Liver (tissue), 9 donors: Measurements from ENCODE around the gene CABYR. TPM values are rescaled to one million over a fixed set of nuclear protein-coding genes. Genes with fewer than 3 reads are reported as not detected.

Experiments used
- DNase-seq: peaks from one replicate; pipeline ENCODE4 v3.0.0-alpha.2; 2017; ENCODE audit warnings: low spot score
- H3K27ac ChIP-seq, 2 donors: one replicate each; pipeline ENCODE4 v1.7.0; 2013; ENCODE audit warnings: inconsistent platforms in 2 of 2, low read length in 2 of 2, control low read depth in 1 of 2, low read depth in 1 of 2, mild to moderate bottlenecking in 1 of 2
- H3K27me3 ChIP-seq, 4 donors: one replicate each; pipeline versions ENCODE4 v1.6.1 to v1.7.0; 2013; ENCODE audit warnings: low read length in 3 of 4, inconsistent platforms in 1 of 4, mild to moderate bottlenecking in 1 of 4, moderate library complexity in 1 of 4; ENCODE audit not compliant: control insufficient read depth in 4 of 4, insufficient read depth in 4 of 4
- H3K36me3 ChIP-seq, 4 donors: one replicate each; pipeline versions ENCODE4 v1.6.1 to v1.7.0; 2013; ENCODE audit warnings: low read length in 3 of 4, mild to moderate bottlenecking in 3 of 4, low read depth in 1 of 4, moderate library complexity in 1 of 4; ENCODE audit not compliant: control insufficient read depth in 4 of 4, insufficient read depth in 3 of 4
- H3K4me1 ChIP-seq, 4 donors: one replicate each; pipeline versions ENCODE4 v1.6.1 to v1.7.0; 2013; ENCODE audit warnings: low read length in 3 of 4, mild to moderate bottlenecking in 3 of 4, moderate library complexity in 1 of 4; ENCODE audit not compliant: control insufficient read depth in 4 of 4, insufficient read depth in 4 of 4
- H3K4me3 ChIP-seq, 3 donors: one replicate each; pipeline versions ENCODE4 v1.6.1 to v1.7.0; 2013; ENCODE audit warnings: low read length in 3 of 3, control low read depth in 1 of 3, low read depth in 1 of 3, mild to moderate bottlenecking in 1 of 3
- H3K9ac ChIP-seq, 2 donors: one replicate each; pipeline ENCODE4 v1.7.0; 2013; ENCODE audit warnings: low read length in 2 of 2, mild to moderate bottlenecking in 2 of 2, moderate library complexity in 2 of 2, control low read depth in 1 of 2, low read depth in 1 of 2
- H3K9me3 ChIP-seq, 4 donors: one replicate each; pipeline versions ENCODE4 v1.6.1 to v1.7.0; 2013; ENCODE audit warnings: low read length in 3 of 4; ENCODE audit not compliant: control insufficient read depth in 4 of 4
- FOXA1 ChIP-seq: IDR thresholded peaks from 2 replicates; pipeline ENCODE4 v1.6.1; 2016; ENCODE audit warnings: antibody characterized with exemption
- GABPA ChIP-seq, 2 donors: IDR thresholded peaks in 1 of 2; conservative IDR thresholded peaks in 1 of 2; 2 replicates each; pipeline ENCODE4 v1.6.1; 2016; ENCODE audit warnings: antibody characterized with exemption in 2 of 2, mild to moderate bottlenecking in 1 of 2, moderate library complexity in 1 of 2
- HNF4A ChIP-seq, 2 donors: conservative IDR thresholded peaks; 2 replicates each; pipeline ENCODE4 v1.6.1; 2016; ENCODE audit warnings: antibody characterized with exemption in 2 of 2, mild to moderate bottlenecking in 2 of 2
- JUND ChIP-seq, 2 donors: IDR thresholded peaks; 2 replicates each; pipeline ENCODE4 v1.6.1; 2016; ENCODE audit warnings: antibody characterized with exemption in 2 of 2
- NR2F2 ChIP-seq: IDR thresholded peaks from 2 replicates; pipeline ENCODE4 v1.6.1; 2016; ENCODE audit warnings: antibody characterized with exemption
- RAD21 ChIP-seq, 2 donors: IDR thresholded peaks; 2 replicates each; pipeline ENCODE4 v1.6.1; 2016; ENCODE audit warnings: antibody characterized with exemption in 2 of 2, mild to moderate bottlenecking in 2 of 2
- RXRA ChIP-seq, 2 donors: IDR thresholded peaks; 2 replicates each; pipeline ENCODE4 v1.6.1; 2017 to 2018; ENCODE audit warnings: antibody characterized with exemption in 2 of 2, mild to moderate bottlenecking in 1 of 2
- SP1 ChIP-seq: IDR thresholded peaks from 2 replicates; pipeline ENCODE4 v1.6.1; 2018; ENCODE audit warnings: antibody characterized with exemption, mild to moderate bottlenecking
- WGBS: extraction: QIAGEN DNeasy Blood & Tissue Kit; methylation state at CpG from one replicate; pipeline ENCODE4 v1.1.7; 2013; 5-methylcytosine and 5-hydroxymethylcytosine counted together
- polyA plus RNA-seq, 2 donors: library from polyadenylated mRNA; stranded (reverse) in 1 of 2; unstranded in 1 of 2; fragments of 200-250 nt in 1 of 2; fragments of >200 nt in 1 of 2; fragmentation: Nextera tagmentation in 1 of 2; extraction: Ambion mirVana in 1 of 2; gene quantifications; one replicate each; pipeline versions ENCODE4 v1.2.1 to v1.2.3, GENCODE V29; 2013 to 2015
- total RNA-seq, 2 donors: library from RNA; depleted of rRNA; stranded (reverse); fragments of >200 nt; gene quantifications; one replicate each; pipeline ENCODE4 v1.2.3, GENCODE V29; 2014
- TF ChIP-seq, protein P1 (sequence below): fragments of 150-350 bp; IDR thresholded peaks from 2 replicates; pipeline ENCODE4 v1.5.1; 2017; ENCODE audit warnings: improper control_type of control experiment, low read depth, low read length; ENCODE audit not compliant: missing input control
- TF ChIP-seq, protein P2 (sequence below): IDR thresholded peaks from 2 replicates; pipeline ENCODE4 v1.6.1; 2016; ENCODE audit warnings: antibody characterized with exemption
- TF ChIP-seq, protein P3 (sequence below): IDR thresholded peaks from 2 replicates; pipeline ENCODE4 v1.6.1; 2016; ENCODE audit warnings: antibody characterized with exemption, mild to moderate bottlenecking
- TF ChIP-seq, protein P4 (sequence below): IDR thresholded peaks from 2 replicates; pipeline ENCODE4 v1.6.1; 2016; ENCODE audit warnings: antibody characterized with exemption
- donor health status: healthy.
- donor health status: healthy.
- donor health status: healthy.
- donor health status: healthy.
- donor health status: healthy.

CABYR gene
- total and polyA plus RNA-seq, 4 donors = 0.19 to 0.67 (median 0.32) TPM

DNA sequence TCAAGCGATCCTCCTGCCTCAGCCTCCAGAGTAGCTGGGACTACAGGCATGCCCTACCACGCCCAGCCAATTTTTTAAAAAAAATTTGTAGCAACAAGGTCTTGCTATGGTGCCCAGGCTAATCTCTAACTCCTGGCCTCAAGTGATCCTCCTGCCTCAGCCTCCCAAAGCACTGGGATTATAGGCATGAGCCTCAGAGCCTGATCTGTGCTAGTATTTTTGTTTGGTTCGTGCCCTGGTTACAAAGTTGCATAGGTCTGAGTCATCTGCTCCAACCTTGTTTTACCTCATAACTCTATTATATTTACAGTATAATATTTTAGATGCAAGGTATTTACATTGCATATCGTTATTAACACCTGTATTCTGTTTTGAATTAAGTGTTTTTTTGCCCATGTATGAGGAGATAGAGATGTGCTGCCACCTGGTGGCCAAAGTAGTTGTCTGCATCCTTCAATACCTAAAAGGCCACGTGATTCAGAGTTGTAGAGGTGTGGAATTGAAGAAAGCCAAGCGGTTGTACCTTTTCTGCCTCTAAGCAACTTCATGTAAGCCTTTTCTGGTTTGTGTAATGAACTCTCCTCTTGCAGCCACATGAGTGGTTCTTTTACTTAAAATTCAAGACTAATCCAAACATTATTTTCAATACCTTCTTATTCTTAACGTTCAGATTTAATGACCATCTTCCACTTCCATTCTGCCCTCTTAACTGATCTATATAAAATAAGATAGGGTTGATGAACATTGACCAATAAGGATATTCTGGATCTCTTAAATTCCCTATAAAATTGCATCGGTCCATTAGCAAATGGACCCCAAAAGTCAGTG, 19.9 kb upstream of the CABYR start:
- no peak overlapping the region for H3K27ac ChIP-seq
- no peak overlapping the region for H3K9ac ChIP-seq
- 60% methylated on average over 8 of the region's 8 CpGs for WGBS
- no peak overlapping the region for H3K4me3 ChIP-seq
- DNase-seq = peak; percentile 73
- TF ChIP-seq, protein P1, sequence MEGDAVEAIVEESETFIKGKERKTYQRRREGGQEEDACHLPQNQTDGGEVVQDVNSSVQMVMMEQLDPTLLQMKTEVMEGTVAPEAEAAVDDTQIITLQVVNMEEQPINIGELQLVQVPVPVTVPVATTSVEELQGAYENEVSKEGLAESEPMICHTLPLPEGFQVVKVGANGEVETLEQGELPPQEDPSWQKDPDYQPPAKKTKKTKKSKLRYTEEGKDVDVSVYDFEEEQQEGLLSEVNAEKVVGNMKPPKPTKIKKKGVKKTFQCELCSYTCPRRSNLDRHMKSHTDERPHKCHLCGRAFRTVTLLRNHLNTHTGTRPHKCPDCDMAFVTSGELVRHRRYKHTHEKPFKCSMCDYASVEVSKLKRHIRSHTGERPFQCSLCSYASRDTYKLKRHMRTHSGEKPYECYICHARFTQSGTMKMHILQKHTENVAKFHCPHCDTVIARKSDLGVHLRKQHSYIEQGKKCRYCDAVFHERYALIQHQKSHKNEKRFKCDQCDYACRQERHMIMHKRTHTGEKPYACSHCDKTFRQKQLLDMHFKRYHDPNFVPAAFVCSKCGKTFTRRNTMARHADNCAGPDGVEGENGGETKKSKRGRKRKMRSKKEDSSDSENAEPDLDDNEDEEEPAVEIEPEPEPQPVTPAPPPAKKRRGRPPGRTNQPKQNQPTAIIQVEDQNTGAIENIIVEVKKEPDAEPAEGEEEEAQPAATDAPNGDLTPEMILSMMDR = peak; percentile 89
- TF ChIP-seq, protein P2, sequence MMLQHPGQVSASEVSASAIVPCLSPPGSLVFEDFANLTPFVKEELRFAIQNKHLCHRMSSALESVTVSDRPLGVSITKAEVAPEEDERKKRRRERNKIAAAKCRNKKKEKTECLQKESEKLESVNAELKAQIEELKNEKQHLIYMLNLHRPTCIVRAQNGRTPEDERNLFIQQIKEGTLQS = no peak
- TF ChIP-seq RAD21 (IDR thresholded peaks at IDR 0.05) = peak; percentile 96 to 97
- peaks cover 3 to 38% (median 32%) of the 10 kb centered on the region in 4 donors for H3K36me3 ChIP-seq
- no peaks in the 10 kb centered on the region for H3K9me3 ChIP-seq
- no peaks in the 10 kb centered on the region for H3K27me3 ChIP-seq
- H3K4me1 ChIP-seq = peaks cover 4 to 48% (median 21%) of the 10 kb centered on the region in 4 donors

DNA sequence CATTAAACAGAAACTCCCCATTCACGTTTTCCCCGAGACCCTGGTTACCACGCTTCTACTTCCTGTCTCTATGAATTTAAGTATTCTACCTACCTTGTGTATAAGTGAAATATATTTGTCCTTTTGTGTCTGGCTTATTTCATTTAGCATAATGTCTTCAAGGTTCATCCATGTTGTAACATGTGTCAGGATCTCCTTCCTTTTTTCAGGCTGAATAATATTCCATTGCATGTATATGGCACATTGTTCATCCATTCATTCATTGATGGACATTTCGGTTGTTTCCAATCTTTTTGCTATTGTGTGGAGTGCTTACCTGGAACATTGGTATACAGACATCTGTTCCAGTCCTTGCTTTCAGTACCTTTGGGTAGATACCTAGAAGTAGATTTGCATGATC, 18.2 kb upstream of the CABYR start:
- H3K27ac ChIP-seq = no peak overlapping the region
- H3K36me3 ChIP-seq = peaks cover 6 to 50% (median 44%) of the 10 kb centered on the region in 4 donors
- H3K9me3 ChIP-seq = no peaks in the 10 kb centered on the region
- H3K4me3 ChIP-seq = no peak overlapping the region
- WGBS = 95% methylated on average over 4 of the region's 4 CpGs
- DNase-seq = no peak
- H3K9ac ChIP-seq = no peak overlapping the region
- H3K4me1 ChIP-seq = peaks cover 4 to 35% (median 20%) of the 10 kb centered on the region in 4 donors
- TF ChIP-seq, protein P3, sequence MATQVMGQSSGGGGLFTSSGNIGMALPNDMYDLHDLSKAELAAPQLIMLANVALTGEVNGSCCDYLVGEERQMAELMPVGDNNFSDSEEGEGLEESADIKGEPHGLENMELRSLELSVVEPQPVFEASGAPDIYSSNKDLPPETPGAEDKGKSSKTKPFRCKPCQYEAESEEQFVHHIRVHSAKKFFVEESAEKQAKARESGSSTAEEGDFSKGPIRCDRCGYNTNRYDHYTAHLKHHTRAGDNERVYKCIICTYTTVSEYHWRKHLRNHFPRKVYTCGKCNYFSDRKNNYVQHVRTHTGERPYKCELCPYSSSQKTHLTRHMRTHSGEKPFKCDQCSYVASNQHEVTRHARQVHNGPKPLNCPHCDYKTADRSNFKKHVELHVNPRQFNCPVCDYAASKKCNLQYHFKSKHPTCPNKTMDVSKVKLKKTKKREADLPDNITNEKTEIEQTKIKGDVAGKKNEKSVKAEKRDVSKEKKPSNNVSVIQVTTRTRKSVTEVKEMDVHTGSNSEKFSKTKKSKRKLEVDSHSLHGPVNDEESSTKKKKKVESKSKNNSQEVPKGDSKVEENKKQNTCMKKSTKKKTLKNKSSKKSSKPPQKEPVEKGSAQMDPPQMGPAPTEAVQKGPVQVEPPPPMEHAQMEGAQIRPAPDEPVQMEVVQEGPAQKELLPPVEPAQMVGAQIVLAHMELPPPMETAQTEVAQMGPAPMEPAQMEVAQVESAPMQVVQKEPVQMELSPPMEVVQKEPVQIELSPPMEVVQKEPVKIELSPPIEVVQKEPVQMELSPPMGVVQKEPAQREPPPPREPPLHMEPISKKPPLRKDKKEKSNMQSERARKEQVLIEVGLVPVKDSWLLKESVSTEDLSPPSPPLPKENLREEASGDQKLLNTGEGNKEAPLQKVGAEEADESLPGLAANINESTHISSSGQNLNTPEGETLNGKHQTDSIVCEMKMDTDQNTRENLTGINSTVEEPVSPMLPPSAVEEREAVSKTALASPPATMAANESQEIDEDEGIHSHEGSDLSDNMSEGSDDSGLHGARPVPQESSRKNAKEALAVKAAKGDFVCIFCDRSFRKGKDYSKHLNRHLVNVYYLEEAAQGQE = no peak
- H3K27me3 ChIP-seq = no peaks in the 10 kb centered on the region

DNA sequence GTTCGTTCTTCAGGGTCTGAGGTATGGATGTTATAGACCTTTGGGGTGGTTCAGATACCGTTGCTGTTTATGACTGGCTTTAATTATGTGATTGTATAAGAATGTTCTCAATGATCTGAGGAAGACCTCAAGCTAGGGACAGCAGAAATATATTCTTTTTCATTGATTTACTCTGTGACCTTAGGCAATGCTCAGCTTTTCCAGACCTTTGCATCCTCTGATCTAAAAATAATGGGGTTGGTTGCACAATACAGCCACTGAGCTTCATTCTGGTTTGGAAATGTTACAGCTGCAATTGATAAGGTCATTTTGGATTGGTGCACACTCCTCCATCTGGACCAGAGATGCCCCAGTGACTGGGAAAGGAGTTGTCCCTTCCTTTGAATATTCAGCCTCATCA, 17.2 kb upstream of the CABYR start:
- no peak overlapping the region for H3K9ac ChIP-seq
- H3K36me3 ChIP-seq = peaks cover 7 to 53% (median 44%) of the 10 kb centered on the region in 4 donors
- no peaks in the 10 kb centered on the region for H3K9me3 ChIP-seq
- no peaks in the 10 kb centered on the region for H3K27me3 ChIP-seq
- 62% methylated on average over 2 of the region's 2 CpGs for WGBS
- no peak overlapping the region for H3K4me3 ChIP-seq
- H3K4me1 ChIP-seq = peaks cover 1 to 27% (median 16%) of the 10 kb centered on the region in 4 donors
- DNase-seq = no peak
- no peak overlapping the region for H3K27ac ChIP-seq
- TF ChIP-seq, protein P2 = peak; percentile 61
- TF ChIP-seq, protein P3 = no peak
- TF ChIP-seq SP1 (peak; percentile 63), NR2F2 (peak; percentile 13), RAD21 (IDR thresholded peaks at IDR 0.05) (peak in 1 of 2 donors; percentile 63), JUND (IDR thresholded peaks at IDR 0.05) (peak; percentile 83 to 94), RXRA (IDR thresholded peaks at IDR 0.05) (peak; percentile 77 to 85), HNF4A (conservative IDR thresholded peaks at IDR 0.05) (peak; percentile 82 to 85), GABPA (IDR thresholded peaks at IDR 0.05 in 1 of 2, conservative IDR thresholded peaks at IDR 0.05 in 1 of 2) (peak in 1 of 2 donors; percentile 30), FOXA1 (no peak)
- TF ChIP-seq, protein P4, sequence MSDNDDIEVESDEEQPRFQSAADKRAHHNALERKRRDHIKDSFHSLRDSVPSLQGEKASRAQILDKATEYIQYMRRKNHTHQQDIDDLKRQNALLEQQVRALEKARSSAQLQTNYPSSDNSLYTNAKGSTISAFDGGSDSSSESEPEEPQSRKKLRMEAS = no peak
- TF ChIP-seq, protein P1 = no peak
